NCI-H1930 (cell line): ENCODE measurements around the gene ZNF391.
A peak's percentile ranks its signal among the peaks of the same experiment; 100 is the strongest.
"Not testable (repeated sequence)": the region's sequence is repeated elsewhere in the genome, so short reads cannot be mapped to it uniquely, and the experiment has no call there.

Source experiments
- DNase-seq, 2 experiments: peaks; one replicate each; lab custom pipeline; 2025; lab: John Stamatoyannopoulos, UW

Gene ZNF391

DNA sequence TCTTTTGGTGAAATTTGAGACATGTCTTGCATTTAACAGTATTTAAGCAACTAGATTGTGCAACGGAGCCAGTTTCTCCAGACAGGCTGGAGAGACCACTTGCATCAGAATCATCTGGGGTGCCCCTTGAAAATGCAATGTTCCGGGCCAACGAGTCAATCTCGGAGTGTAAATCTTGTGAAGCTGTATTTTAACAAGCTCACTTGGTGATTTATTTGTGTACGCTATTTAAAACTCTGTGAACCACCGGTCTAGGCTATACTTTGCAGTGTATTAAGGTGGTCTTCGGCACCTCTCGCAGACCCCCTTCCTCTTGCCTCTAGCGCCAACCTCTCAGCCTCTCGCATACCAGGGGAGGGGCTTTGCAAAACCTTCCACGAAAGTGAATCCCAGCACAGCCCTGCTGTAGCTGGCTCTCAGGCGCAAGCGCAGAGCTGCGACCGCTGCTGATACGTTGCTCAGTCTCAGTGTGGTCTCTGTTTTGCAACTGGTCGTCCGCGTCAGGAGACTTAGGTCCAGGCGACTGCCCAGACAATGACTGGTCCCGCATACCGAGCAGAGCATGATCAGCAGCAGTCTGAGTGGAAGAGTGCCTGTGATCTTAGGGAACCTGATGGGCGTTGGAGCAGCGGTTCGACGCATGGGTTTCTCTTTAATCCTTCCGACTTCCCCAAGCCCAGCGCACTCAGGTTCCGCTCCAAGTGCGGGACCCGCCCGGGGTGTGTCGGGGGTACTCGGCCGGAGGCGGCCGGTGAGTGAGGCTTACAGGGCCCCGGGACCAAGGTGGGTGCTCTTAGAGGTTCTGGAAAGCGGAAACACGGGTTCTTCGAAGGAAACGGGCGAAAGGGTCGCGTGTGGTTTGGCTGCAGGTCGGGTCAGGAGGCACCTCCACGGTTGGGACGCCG, at the start of gene ZNF391:
ZNF391 (plus strand) TSS at position 467 of the 905 bp plus-strand sequence. CDS start 11,612 bp downstream, outside the sequence.
- DNase-seq: peak; percentile 63 to 84

DNA sequence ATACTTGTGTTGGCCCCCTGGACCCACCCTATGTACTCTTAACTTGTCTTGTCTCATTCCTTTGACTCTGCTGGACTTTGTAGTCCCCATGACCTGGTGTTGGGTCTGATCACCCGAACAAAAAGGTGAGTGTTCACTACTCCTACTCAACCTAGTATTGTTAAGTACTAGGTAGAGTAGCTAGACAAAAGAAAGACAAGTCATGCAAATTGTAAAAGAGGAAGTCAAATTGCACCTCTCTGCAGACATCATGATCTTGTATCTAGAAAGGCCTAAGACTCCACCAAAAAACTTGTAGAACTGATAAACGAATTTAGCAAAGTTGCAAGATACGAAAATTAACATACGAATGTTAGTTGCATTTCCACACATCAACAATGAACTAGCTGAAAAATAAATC, 35.7 kb upstream of the ZNF391 start:
- DNase-seq: no peak

DNA sequence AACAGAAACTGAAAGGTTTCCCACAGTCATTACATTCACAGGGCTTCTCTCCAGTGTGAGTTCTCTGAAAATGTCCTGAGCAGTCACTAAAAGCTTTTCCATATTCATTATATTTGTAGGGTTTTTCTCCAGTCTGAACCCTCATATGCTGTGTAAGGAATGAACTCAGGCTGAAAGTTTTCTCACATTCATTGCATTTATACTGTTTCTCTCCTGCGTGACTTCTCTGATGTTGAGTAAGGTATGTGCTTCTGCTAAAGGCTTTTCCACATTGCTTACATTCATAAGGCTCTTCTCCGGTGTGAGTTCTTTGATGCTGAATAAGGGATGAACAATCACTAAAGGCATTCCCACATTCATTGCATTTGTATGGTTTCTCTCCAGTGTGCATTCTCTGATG, 29.8 kb upstream of the ZNF391 start:
- no peak for DNase-seq

DNA sequence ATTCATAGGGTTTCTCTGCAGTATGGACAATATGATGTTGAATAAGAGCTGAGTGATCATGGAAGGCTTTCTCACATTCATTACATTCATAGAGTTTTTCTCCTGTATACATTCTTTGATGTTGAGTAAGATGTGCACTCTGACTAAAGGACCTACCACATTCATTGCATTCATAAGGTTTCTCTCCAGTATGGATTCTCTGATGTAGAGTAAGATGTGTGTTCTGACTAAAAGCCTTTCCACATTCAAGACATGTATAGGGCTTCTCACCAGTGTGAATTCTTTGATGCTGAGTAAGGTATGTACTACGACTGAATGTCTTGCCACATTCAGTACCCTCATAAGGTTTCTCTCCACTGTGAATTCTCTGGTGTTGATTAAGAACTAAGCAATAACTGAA, 29.3 kb upstream of the ZNF391 start:
- no peak for DNase-seq

DNA sequence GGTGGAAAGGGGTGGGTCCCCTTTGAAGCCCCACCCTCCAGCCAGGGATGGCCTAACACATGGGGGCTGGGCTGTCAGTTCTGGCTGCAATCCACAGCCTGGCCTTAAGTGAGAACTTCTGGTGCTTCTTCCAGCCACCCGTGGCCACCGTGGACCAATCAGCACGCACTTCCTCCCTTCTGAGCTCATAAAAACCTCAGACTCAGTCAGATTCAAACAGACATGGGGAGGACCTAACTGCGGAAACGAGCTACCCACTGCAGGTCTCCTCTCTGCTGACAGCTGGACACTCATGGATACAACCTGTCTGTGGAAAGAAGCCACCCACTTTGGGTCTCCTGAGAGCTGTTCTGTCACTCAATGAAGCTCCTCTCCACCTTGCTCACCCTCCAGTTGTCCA, 20.4 kb upstream of the ZNF391 start:
- DNase-seq: no peak

DNA sequence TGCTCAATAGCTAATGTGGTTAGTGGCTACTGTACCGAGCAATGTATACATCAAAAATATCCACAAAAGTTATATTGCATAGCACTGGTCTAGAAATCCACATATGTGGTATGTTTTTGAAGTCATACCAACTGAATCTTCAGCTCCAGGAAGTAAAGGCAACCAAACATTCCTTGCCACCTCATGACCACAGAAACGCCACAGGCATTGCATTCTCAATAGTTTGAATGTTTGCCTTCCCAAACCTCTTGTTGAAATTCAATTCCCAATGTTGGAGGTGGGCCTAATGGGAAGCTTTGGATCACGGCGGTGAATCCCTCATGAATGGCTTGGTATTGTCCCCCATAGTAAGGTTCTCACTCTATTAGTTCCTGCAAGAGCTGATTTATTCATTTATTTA, 18.2 kb upstream of the ZNF391 start:
- no peak for DNase-seq

DNA sequence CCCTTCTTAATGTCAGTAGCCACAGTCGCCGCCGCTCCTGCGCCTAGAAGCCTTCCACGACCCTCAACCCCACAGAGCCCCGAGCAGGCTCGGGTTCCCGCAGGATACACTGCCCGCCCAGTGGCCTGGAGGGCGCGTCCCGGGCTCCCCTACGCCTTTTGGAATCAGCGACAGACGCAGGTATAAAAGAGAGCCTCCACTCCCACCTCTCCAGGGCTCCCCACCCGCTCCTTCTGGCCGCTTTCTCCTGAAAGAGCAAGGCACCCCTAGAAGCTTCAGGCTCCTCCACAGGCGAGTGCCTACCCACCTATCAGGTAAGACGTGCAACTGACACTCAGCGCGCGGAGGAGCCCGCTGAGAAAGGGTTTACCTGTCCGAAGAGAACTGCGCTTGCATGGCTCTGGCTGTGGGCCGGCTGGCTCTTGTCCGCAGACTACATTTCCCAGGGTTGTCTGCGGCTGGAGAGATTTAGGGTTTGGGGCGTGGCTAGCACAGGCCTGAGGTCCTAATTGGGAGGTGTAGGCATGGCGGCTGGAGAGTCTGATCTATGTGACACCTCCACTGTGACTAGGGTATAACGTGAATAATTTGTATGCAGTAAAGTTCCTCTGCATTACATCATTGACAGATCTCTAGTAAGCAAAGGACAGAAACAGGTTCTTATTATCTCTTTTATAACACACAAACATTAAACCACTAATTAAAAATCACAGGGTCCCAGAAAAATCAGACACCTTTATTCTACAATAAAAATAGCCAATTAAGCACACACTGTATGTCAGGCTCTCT, 13.5 kb upstream of the ZNF391 start:
- peak; percentile 38 to 65 for DNase-seq

DNA sequence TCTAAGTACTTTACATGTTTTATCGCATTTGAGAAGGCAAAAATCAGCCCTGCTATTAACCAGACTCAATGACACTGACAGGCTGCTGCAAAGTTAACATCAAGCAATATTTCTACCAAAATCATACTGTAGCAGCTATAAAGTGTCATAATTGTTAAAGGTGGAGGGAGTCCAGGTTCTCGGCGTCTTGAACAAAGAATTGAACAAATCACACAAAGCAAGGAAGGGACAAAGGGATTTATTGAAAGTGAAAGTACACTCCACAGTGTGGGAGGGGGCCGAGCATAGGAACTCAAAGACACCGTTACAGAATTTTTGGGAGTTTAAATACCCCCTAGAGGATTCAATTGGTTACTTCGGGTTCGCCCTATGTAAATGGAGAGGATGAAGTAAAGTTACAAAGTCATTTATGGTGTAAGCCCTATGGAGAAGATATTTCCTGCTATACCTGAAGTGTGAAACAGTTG, 12.9 kb upstream of the ZNF391 start:
- no peak for DNase-seq

DNA sequence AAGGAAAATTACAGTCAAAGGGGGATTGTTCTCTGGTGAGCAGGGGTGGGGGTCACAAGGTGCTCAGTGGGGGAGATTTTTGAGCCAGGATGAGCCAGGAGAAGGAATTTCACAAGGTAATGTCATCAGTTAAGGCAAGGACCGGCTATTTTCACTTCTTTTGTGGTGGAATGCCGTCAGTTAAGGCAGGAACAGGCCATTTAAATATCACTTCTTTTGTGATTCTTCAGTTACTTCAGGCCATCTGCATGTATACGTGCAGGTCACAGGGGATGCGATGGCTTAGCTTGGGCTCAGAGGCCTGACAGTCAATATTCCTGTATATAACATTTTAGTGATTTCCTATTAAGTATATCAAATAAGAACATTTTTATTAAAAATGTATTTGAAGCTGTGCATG, 10.2 kb upstream of the ZNF391 start:
- DNase-seq: not testable (repeated sequence)

DNA sequence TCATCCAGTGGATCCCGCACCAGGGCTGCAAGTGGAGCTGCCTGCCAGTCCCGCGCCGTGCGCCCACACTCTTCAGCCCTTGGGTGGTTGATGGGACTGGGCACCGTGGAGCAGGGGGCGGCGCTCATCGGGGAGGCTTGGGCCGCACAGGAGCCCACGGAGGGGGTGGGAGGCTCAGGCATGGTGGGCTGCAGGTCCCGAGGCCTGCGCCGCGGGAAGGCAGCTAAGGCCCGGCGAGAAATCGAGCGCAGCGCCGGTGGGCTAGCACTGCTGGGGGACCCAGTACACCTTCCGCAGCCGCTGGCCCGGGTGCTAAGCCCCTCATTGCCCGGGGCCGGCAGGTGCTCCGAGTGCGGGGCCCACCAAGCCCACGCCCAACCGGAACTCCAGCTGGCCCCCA, 7.6 kb upstream of the ZNF391 start:
- not testable (repeated sequence) for DNase-seq

DNA sequence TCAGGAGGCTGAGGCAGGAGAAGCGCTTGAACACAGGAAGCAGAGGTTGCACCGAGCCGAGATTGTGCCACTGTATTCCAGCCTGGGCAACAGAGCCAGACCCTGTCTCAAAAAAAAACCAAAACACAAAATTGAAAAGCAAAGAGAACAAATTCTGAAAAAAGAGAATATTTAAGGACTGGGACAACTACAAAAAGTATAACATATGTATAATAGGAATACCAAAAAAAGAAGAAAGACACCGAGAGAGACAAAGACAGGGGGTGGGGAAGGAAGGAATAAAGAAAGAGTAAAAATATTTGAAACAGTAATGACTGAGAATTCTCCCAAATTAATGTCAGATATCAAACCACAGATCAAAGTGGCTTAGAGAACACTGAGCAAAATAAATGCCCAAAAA, 5.5 kb upstream of the ZNF391 start:
- DNase-seq: no peak

DNA sequence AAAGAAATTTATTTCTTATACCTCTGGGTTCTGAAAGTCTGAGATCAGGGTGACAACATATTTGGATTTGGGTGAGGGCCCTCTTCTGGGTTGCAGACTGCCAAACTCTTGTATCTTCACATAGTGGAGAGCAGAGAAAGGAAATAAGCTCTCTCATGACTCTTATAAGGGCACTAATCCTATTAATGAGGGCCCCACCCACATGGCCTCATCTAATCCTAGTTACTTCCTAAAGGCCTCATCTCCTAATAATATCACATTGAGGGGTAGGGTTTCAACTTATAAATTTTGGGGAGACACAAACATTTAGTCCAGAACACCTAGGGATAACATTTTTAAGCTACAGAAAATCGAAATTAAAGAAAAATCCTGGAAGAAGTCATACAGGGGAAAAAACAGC, 5.1 kb upstream of the ZNF391 start:
- no peak for DNase-seq

DNA sequence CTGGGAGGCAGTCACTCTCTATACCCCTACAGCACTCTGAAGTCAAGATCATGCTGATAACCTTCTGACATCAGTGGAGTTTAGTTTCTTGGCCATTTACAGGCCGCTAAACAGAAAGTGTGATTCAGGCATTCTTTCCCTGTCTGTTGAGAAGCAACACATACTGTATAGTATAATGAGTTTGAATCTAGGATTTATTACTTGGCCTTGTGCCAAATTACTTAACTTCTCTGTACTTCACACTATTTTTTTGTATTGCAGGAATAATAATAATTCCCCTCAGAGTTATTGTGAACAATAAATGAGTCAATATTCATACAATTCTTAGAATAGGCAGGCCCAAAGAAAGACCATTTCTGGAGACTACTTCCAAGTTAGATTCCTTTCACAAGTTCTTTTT, 4.1 kb downstream of the ZNF391 start:
- no peak for DNase-seq

DNA sequence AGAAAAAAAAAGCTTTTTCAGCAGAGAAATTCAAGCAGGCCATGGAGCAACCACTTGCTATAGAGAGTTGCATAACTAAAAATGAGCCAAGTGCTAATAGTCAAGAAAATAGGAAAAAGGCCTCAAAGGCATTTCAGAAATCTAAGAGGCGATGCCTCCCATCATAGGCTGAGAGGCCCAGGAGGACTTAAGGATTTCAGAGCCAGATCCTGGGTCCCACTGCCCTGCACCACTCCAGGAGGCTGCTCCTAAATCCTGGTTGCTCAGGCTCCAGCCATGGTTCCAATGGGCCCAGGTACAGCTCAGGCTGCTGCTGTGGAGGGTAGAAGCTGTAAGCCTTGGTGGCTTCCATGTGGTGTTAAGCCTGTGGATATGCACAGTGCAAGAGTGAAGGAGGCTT, 5.5 kb downstream of the ZNF391 start:
- no peak for DNase-seq

DNA sequence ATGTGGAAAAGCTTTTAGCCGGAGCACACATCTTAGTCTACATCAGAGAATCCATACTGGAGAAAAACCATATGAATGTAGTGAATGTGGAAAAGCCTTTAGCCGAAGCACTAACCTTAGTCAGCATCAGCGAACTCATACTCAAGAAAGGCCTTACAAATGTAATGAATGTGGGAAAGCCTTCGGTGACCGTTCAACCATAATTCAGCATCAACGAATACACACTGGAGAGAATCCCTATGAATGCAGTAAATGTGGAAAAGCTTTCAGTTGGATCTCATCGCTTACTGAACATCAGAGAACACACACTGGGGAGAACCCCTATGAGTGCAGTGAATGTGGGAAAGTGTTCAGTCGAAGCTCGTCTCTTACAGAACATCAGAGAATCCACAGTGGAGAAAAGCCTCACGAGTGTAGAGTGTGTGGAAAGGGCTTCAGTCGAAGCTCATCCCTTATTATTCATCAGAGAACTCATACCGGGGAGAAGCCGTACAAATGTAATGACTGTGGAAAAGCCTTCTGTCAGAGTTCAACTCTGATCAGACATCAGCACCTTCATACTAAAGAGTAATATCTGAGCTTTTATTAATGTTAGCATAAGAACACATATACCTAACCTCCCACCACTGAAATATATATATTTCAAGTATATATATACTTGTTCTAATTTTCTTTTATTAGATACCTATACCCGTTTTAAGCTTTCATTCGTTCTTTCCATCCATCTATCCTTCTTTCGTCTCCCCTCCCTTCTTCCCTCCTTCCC, 12.5 kb downstream of the ZNF391 start:
- no peak for DNase-seq

DNA sequence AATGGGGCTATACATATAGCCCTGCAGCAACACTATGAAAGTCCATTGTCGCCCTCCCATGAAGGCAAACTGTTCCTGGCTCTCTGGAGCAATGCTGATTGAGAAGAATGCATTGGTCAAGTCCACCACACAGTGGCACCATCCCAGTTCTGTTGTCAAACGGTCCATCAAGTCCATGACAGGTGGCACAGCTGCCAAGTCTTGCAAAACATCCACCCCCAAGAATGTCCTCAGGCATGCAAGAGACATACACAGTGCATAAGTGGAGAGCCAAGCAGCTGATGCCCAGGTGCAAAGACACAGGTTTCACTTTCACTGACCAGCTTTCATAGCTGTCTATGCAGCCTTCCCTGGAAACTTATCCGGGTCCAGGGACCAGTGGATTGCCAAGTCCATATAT, 17.5 kb downstream of the ZNF391 start:
- no peak for DNase-seq

DNA sequence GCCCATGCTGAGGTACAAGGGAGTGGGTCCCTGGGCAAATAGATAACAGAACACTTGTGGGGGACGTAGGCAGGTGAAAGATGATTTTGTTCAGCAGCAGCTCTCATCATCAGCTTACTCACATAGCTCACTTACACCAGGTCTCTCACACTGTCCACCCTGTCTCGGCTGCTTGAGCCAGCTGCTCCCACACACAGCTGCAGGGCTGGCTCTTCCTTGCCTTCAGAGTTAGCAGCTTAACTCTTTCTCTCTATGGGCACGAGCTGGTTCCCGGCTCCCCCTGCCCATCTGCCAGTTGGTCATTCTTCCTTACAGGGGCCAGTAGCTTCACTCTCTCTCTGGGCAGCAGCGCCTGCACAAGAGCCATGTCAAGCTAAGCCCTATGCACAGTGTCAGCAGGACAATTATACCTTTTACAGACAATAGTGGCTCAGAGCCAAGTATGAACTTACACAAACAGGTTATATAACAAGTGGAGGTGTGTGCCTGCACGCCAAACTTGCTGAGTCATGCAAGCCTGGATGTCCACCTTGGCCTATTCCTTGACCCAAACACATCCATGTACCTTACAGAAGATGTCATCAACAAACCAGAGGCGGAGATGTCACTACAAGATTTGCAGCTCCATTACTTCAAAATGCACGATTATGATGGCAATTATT, 18.7 kb downstream of the ZNF391 start:
- no peak for DNase-seq

DNA sequence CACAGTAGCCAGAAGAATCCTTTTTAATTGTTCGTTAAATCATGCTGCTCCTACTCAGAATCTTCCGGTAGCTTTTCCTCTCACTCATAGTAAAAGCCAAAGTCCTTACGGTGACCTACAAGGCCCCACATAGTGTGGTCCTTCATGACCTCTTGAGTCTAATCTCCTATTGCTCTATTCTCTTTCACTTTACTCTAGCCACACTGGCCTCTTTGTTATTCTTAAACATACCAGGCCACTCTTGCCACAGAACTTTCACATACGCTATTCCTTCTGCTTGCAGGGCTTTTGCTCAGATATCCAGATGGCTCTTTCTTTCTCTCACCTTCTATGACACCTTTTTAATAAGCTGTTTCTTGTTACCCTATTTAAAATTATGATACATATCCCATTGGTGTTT, 25.7 kb downstream of the ZNF391 start:
- no peak for DNase-seq

DNA sequence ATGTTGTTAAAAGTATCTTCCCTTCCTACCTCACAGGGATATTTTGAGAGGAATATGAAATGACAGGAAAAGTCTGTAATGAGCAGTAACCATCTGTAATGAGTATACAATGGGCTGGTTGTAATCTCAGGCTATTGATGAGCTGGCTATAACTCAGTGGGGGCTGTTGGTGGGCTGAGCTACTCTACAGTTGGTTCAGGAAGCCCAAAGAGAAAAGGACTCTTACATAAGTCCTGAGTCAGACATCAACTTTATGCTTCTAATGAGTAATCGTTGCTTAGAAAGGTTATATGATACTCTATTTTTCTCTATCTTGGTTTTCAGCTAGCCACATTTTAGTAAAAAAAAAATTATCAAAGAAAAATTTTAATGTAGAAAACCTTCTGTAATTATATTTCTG, 26.4 kb downstream of the ZNF391 start:
- no peak for DNase-seq

DNA sequence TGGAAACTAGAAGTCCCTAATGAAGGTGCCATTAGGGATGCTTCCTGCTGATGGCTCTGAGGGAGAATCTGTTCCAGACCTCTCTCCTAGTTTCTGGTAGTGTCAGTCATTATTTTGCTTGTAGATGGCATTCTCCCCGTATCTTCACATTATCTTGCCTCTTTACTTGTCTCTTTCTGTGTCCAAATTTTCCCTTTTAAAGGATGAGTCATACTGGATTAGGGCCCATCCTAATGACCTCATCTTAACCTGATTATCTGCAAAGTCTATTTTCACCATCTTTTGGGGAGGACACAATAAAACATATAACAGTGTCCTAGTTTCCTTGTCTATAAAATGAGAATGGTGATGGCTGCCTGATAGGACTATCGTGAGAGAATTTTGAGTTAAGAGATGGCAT, 27.3 kb downstream of the ZNF391 start:
- no peak for DNase-seq

DNA sequence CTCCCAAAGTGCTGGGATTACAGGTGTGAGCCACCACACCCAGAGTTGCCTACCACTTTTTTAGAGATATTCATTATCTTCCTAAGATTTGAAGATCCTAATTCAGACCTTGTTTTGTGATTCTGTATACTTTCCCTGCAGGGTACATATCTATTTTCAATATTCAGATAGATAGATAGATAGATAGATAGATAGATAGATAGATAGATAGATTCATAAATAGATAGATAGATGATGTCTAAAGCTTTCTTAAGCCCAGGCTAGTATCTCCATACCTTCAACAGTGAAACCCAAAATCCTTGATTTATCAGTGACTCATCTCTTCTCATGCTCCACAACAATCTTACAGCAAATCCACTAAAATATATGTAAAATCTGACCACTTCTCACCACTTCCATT, 30.8 kb downstream of the ZNF391 start:
- no peak for DNase-seq
